Measurements from ENCODE around the gene PPP6R2.

PPP6R2 gene

GRCh38 chr22:50489363-50490243, 146.5 kb downstream of the PPP6R2 start:
- DNase-seq = no peak

DNA sequence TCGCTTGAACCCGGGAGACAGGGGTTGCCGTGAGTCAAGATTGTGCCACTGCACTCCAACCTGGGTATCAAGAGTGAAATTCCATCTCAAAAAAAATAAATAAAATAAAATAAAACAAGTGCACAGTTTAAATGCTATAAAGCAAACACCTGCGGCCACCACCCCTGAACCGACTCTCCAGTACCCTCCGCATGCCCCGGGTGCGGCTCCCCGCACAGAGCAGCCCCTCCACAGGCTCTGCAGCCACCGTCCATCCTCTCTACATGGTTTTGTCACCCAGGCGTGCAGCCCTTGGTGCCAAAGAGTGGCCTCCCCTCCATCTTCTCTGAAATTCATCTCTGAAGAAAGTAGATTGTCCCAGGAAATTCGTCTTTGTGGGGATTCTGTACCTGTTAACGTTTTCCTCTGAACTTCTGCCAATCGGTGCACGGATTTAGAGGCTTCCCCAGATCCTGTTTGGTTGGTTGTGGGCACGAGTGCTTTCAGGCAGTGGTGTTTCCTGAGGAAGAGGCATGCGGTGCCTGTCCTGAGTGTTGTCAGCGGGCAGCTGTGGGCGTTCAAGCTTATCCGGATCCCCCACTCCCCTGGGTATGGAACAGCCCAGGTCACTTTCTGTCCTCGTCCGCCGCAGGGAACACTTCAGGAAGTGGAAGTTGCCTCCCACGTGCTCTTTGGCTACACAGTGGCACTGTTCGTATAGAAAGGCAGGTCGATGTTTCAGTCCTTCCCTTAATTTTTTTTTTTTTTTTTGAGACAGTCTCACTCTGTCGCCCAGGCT, 147.6 kb downstream of the PPP6R2 start:
- DNase-seq = no peak

Measured in COR-L47 (cell line).